ENCODE data around the gene ZNF678.

Gene ZNF678

DNA sequence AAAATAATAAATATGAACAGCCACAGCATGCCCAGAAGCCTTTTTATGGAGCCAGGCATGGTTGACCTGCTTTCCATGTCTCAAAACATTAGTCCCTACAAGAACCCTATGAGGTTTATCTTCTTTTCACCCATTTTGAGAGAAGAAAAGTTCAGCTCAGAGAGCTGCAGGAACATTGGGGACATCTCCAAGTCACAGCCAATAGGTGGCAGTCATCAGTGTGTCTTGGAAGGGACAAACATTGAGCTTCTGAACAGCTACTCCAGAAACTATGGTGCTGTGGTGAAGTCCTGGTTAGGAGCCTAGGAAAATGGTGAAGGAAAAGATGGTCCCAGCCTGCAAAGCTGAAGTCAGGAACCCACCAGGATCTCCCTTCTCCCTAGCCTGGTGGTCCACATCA lies 98.1 kb downstream of the ZNF678 start:
- H2AFZ ChIP-seq (ENCODE audit: low read length): no peak overlapping the region
- no peak overlapping the region for H3K9ac ChIP-seq (ENCODE audit: low read depth, low read length, poor library complexity, severe bottlenecking)
- no peaks in the 10 kb centered on the region for H4K20me1 ChIP-seq (ENCODE audit: insufficient read depth, low read length, poor library complexity, severe bottlenecking)
- TF ChIP-seq, protein P1, sequence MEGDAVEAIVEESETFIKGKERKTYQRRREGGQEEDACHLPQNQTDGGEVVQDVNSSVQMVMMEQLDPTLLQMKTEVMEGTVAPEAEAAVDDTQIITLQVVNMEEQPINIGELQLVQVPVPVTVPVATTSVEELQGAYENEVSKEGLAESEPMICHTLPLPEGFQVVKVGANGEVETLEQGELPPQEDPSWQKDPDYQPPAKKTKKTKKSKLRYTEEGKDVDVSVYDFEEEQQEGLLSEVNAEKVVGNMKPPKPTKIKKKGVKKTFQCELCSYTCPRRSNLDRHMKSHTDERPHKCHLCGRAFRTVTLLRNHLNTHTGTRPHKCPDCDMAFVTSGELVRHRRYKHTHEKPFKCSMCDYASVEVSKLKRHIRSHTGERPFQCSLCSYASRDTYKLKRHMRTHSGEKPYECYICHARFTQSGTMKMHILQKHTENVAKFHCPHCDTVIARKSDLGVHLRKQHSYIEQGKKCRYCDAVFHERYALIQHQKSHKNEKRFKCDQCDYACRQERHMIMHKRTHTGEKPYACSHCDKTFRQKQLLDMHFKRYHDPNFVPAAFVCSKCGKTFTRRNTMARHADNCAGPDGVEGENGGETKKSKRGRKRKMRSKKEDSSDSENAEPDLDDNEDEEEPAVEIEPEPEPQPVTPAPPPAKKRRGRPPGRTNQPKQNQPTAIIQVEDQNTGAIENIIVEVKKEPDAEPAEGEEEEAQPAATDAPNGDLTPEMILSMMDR (conservative IDR thresholded peaks at IDR 0.05; ENCODE audit: low read length): no peak
- TF ChIP-seq EZH2phosphoT487 (IDR thresholded peaks at IDR 0.05; ENCODE audit: borderline replicate concordance): no peak
- peaks cover 11% of the 10 kb centered on the region for H3K36me3 ChIP-seq (ENCODE audit: insufficient read depth, low read length)
- no peak overlapping the region for H3K4me3 ChIP-seq (ENCODE audit: low read length, poor library complexity, severe bottlenecking)
- peaks cover 4% of the 10 kb centered on the region for H3K27me3 ChIP-seq (ENCODE audit: insufficient read depth, low read length, poor library complexity, severe bottlenecking)
- H3K9me2 ChIP-seq (replicated peaks; ENCODE audit: low read depth, low read length): no peaks in the 10 kb centered on the region
- no peaks in the 10 kb centered on the region for H3F3A ChIP-seq (ENCODE audit: low read depth)
- peaks cover 66% of the 10 kb centered on the region for H3K9me3 ChIP-seq (ENCODE audit: insufficient read depth, low read depth, low read length)
- H3K79me2 ChIP-seq (ENCODE audit: insufficient read depth, low read length): no peaks in the 10 kb centered on the region
- H3K4me1 ChIP-seq (ENCODE audit: insufficient read depth, low read length, poor library complexity, severe bottlenecking): no peaks in the 10 kb centered on the region
- no peak overlapping the region for H3K4me2 ChIP-seq (ENCODE audit: low read depth, low read length, poor library complexity, severe bottlenecking)

DNA sequence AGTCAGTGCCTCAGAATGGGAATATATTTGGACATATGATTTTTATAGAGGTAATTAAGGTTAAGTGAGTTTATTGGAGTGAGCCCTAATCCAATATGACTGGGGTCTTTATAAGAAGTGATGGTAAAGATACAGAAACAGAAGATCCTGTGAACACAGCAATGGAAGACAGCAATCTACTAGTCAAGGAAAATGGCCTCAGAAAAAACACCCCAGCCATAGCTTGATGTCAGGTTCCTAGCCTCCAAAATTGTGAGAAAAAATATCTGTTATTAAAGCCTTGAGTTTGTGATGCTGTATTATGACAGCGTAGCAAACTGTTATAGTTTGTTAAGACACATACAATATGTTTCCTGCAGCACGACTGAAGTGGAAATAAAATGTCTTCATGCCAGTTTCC lies 99.6 kb downstream of the ZNF678 start:
- H3F3A ChIP-seq (ENCODE audit: low read depth): no peaks in the 10 kb centered on the region
- H3K4me2 ChIP-seq (ENCODE audit: low read depth, low read length, poor library complexity, severe bottlenecking): no peak overlapping the region
- H3K79me2 ChIP-seq (ENCODE audit: insufficient read depth, low read length): no peaks in the 10 kb centered on the region
- no peak overlapping the region for H3K9ac ChIP-seq (ENCODE audit: low read depth, low read length, poor library complexity, severe bottlenecking)
- no peak overlapping the region for H3K4me3 ChIP-seq (ENCODE audit: low read length, poor library complexity, severe bottlenecking)
- no peaks in the 10 kb centered on the region for H4K20me1 ChIP-seq (ENCODE audit: insufficient read depth, low read length, poor library complexity, severe bottlenecking)
- H3K27me3 ChIP-seq (ENCODE audit: insufficient read depth, low read length, poor library complexity, severe bottlenecking): peaks cover 4% of the 10 kb centered on the region
- peaks cover 53% of the 10 kb centered on the region for H3K9me3 ChIP-seq (ENCODE audit: insufficient read depth, low read depth, low read length)
- TF ChIP-seq, protein P1 (conservative IDR thresholded peaks at IDR 0.05; ENCODE audit: low read length): no peak
- no peak for TF ChIP-seq EZH2phosphoT487 (IDR thresholded peaks at IDR 0.05; ENCODE audit: borderline replicate concordance)
- peaks cover 11% of the 10 kb centered on the region; the same call in 1 of the 2 replicates for H3K36me3 ChIP-seq (ENCODE audit: insufficient read depth, low read length)
- H3K4me1 ChIP-seq (ENCODE audit: insufficient read depth, low read length, poor library complexity, severe bottlenecking): no peaks in the 10 kb centered on the region
- no peaks in the 10 kb centered on the region for H3K9me2 ChIP-seq (replicated peaks; ENCODE audit: low read depth, low read length)
- no peak overlapping the region for H2AFZ ChIP-seq (ENCODE audit: low read length)

DNA sequence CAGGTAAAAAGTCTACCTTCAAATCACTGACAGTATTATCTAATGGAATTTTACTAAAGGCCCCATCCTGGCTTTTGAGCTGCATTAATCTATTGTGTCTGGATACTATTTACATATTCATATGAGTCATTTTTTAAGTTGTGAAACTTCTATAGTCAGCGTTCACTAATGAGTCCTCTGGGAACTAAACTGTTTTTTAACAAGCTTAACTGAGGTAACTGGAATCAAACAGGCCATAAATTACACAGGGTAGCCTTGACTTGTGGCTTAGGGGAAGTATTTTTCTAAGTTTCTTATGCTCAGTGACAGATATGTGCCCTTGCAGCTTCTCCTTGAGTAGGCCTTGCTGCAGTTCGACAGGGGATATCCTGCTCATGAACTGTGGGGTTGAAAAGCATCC lies 102.9 kb downstream of the ZNF678 start:
- Histone ChIP-seq H3K4me2 (ENCODE audit: low read depth, low read length, poor library complexity, severe bottlenecking) (no peak overlapping the region), H3K27me3 (ENCODE audit: insufficient read depth, low read length, poor library complexity, severe bottlenecking) (no peaks in the 10 kb centered on the region), H3K36me3 (ENCODE audit: insufficient read depth, low read length) (peaks cover 3% of the 10 kb centered on the region; the same call in 1 of the 2 replicates), H4K20me1 (ENCODE audit: insufficient read depth, low read length, poor library complexity, severe bottlenecking) (no peaks in the 10 kb centered on the region), H3K4me1 (ENCODE audit: insufficient read depth, low read length, poor library complexity, severe bottlenecking) (no peaks in the 10 kb centered on the region), H3K9me2 (replicated peaks; ENCODE audit: low read depth, low read length) (no peaks in the 10 kb centered on the region), H3K79me2 (ENCODE audit: insufficient read depth, low read length) (no peaks in the 10 kb centered on the region), H3K4me3 (ENCODE audit: low read length, poor library complexity, severe bottlenecking) (no peak overlapping the region), H3K9me3 (ENCODE audit: insufficient read depth, low read depth, low read length) (peaks cover 40% of the 10 kb centered on the region; the same call in 1 of the 2 replicates), H2AFZ (ENCODE audit: low read length) (no peak overlapping the region), H3F3A (ENCODE audit: low read depth) (no peaks in the 10 kb centered on the region), H3K9ac (ENCODE audit: low read depth, low read length, poor library complexity, severe bottlenecking) (no peak overlapping the region)
- TF ChIP-seq EZH2phosphoT487 (IDR thresholded peaks at IDR 0.05; ENCODE audit: borderline replicate concordance): no peak
- TF ChIP-seq, protein P1 (conservative IDR thresholded peaks at IDR 0.05; ENCODE audit: low read length): no peak
